GM18858 (cell line): ENCODE measurements around the gene GPR119.
"Not testable (repeated sequence)": the region's sequence is repeated elsewhere in the genome, so short reads cannot be mapped to it uniquely, and the experiment has no call there.

Source experiments
- ATAC-seq: cut with Tn5 transposase; IDR thresholded peaks from one replicate; pipeline ENCODE4 v1.9.1; 2021; ENCODE audit not compliant: unreplicated experiment

The GPR119 gene

DNA sequence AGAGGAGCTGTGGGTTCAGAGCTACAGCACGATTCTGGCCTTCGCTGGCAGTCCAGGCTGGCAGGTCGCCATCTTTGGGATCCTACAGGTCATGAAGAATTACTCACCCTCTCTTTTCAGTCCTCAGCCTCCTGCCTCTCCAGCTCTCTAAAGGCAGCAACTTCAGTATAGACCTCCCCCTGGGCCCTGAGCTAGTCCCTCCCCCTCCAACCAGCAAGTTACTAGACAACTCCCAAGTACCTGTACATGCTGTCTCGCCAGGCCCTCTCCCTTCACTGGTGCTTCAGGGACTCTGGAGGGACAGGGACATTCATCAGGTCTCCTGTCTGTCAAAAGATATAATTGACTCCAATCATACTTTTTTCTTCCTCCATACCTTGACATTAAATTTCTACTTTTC lies at the start of gene GPR119:
Gene GPR119 (minus strand): TSS at position 155 of the 400 bp plus-strand sequence. CDS start 227 bp downstream, outside the sequence.
- ATAC-seq = no peak

DNA sequence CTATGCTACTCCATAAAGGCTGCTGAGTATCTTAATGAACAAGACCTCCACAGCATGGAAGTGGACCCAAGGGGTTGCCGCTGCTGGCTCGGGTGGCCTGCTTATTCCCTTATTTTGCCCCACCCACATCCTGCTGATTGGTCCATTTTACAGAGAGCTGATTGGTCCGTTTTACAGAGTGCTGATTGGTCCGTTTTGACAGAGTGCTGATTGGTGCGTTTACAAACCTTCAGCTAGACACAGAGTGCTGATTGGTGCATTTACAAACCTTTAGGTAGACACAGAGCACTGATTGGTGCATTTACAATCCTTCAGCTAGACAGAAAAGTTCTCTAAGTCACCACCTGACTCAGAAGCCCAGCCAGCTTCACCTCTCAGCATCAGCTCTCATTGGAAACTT lies 43.8 kb upstream of the GPR119 start:
- not testable (repeated sequence) for ATAC-seq

DNA sequence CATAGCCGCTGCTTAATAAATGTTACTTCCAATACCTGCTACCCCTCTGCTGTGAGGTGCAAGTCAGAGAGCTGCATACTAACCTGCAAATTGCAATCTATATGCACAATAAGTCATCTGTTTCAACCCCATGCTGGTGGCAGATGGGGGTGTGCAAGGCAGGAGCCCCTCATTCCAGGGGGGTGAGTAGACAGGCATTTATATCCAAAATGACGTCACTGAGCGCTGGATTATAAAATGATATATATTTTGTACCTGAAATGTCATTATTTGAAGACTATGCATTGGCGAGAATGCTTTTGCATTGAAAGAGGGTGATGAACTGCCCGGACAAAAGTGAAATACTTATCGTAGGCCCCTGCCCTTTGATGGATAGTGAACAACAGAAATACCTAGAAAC lies 41.1 kb upstream of the GPR119 start:
- no peak for ATAC-seq

GRCh38 chrX:130419263-130419662 lies 33.8 kb upstream of the GPR119 start:
- ATAC-seq = no peak

DNA sequence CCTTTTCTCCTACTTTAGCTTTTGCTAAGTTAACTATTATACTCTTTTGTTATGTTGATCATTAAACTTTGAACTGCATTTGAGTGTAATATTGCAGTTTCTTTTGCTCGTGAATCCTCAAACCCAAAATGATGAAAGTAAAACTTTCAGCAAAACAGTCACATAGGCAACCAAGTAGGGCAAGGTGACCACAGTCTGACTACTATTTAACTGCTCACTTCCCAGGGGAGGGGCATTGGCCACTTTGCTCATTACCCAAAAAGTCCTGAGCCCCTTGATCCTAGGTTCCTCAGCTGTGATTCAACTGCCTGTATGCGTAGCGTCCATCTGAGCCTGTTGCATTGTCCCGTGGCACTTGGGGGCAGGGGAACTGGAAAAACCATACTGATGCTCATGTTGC lies 33.3 kb upstream of the GPR119 start:
- ATAC-seq = no peak

GRCh38 chrX:130418066-130418465 lies 32.6 kb upstream of the GPR119 start:
- ATAC-seq = no peak

- ATAC-seq = no peak
Observed at GRCh38 chrX:130416785-130417184, 31.3 kb upstream of the GPR119 start.

GRCh38 chrX:130415201-130415600 lies 29.7 kb upstream of the GPR119 start:
- no peak for ATAC-seq

DNA sequence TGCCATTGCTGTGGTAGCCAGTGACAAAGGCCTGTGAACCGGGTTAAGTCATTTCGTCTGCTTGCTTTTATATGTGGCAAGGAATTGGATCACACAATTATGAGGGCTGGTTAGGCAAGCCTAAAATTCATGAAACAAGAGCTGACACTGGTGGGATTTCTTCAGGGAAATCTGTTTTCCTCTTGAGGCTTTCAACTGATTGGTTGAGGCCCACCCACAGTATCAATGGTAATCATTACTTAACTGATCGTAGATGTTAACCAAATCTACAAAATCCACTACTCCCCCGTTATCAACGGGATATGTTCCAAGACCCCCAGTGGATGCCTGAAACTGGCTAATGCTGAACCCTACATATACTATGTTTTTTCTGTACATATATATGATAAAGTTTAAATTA lies 29.3 kb upstream of the GPR119 start:
- ATAC-seq = no peak

- no peak for ATAC-seq
Observed at GRCh38 chrX:130413415-130413814, 27.9 kb upstream of the GPR119 start.

GRCh38 chrX:130402208-130402684 lies 16.8 kb upstream of the GPR119 start:
- no peak for ATAC-seq

DNA sequence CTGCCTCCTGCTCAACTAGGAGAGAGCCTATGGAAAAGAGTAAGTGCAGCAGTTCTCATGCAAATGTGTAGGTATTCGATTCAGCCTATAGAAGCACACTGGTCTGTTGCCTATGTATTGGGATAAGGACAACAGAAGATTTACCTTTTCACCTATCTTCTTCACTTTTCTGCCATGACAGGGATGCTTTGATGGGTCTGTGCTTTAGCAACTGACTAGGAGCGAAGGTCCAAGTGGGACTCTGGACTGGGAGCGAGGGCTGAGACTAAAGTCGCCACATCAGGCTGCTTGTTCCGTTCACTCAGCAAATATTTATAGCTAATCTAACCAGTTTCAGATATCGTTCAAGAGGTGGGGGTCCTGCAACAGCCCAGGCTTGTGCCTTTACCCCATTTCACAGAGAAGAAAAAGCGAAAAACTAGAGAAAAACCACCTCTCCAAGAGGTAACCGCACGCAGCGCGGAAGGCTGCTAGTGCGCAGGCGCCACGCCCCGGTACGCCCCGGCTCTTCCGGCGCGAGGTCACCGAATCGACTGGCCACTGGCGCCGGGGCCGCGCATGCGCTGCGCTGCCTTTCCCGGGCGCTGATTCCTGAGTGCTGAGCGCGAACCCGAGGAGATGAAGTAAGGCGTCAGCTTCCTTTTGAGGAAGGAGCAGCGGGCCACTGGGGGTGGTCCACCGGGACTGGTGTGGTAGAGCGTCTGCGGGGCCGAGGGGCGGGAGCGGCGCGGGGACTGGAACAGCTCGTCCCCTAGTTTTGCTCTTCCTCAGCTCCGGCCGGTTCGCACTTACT lies 16.1 kb upstream of the GPR119 start, which contains the start of gene RBMX2:
Gene RBMX2 (plus strand): TSS at position 573 of the 793 bp plus-strand sequence. CDS start 46 bp downstream, at position 619.
- ATAC-seq = peak; percentile 84

- ATAC-seq = no peak
Observed at GRCh38 chrX:130395341-130395740, 9.9 kb upstream of the GPR119 start.

GRCh38 chrX:130393451-130394074 lies 8.1 kb upstream of the GPR119 start:
- ATAC-seq = no peak

- no peak for ATAC-seq
Observed at GRCh38 chrX:130386408-130386808, 934 bp upstream of the GPR119 start.

- ATAC-seq = no peak
Observed at GRCh38 chrX:130378024-130378669, 7.3 kb downstream of the GPR119 start.

DNA sequence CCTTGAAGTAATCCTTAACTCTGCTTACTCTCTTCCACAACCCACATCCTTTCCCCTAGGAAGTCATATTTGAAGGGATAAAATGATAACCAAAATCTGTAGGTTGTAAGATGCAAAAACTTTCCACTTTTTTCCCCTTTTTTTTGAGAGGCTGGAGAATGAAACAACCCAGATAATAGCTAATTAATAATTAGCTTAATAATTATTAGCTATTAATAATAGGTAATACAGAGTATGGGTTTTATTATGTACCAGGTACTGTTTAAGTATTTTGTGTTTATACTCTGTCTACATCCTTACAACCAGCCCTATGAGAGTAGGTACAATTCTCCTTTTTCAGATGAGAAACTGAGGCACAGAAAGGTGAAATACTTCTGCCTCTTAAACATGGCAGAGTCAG lies 9.4 kb downstream of the GPR119 start:
- ATAC-seq = no peak

- ATAC-seq = not testable (repeated sequence)
Observed at GRCh38 chrX:130352050-130352449, 33.4 kb downstream of the GPR119 start.

DNA sequence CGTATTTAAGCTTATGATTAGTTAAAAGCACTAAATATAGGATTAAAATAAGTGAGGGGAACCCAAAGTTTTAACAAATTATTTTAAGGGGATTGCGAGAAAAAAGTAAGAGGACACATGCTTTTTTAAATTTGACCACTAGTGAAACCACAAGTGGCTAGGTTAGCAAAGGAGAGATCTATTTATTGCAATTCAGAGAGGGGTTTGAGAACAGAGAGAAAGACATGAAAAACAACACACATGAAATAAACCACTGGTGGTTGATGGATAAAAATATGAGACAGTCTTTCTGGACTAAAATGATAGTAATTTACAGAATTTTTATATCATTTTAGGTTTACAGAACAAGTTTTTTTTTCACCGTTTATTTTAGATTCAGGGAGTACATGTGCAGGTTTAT lies 33.9 kb downstream of the GPR119 start:
- ATAC-seq = no peak

DNA sequence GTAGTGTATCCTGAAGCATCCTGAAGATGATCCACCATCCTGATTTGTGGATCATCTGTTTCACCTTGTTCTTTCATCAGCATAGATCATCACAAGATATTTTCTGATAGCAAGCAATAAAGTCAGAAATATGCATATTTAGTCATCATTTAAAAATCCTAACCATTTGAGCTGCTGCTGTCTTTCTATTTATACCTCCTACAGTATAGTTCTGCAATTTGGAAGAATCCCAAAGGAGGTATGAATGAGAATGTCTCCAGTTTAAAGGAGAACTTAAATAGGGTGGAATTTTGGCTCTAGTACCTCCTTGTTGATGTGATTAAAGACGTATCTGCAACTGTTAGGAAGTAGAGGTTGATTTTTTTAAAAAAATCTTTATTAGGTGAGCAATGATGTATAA lies 38.2 kb downstream of the GPR119 start:
- ATAC-seq = no peak

- ATAC-seq = no peak
Observed at GRCh38 chrX:130343411-130343810, 42.1 kb downstream of the GPR119 start.

DNA sequence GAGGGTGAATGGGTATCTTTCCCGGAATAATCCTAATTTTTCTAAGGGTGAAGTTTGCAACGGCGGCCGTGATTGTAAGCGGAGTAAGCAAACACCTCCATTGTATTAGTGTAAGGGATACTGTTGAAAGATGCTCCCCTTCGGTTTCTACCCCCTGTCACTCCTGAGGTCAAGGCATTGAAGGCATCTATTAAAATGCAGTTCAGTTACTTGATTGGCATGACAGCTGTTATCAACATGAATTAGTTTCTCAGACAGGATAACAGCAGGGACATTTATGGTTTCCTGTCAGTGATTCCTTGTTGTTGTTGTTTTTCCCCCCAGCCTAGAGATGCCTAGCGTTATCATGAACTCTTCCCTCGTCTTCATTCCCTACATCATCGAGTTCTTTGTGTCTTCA lies 45.2 kb downstream of the GPR119 start:
- no peak for ATAC-seq
